ENCODE results near the gene GIPC1.

The GIPC1 gene

DNA sequence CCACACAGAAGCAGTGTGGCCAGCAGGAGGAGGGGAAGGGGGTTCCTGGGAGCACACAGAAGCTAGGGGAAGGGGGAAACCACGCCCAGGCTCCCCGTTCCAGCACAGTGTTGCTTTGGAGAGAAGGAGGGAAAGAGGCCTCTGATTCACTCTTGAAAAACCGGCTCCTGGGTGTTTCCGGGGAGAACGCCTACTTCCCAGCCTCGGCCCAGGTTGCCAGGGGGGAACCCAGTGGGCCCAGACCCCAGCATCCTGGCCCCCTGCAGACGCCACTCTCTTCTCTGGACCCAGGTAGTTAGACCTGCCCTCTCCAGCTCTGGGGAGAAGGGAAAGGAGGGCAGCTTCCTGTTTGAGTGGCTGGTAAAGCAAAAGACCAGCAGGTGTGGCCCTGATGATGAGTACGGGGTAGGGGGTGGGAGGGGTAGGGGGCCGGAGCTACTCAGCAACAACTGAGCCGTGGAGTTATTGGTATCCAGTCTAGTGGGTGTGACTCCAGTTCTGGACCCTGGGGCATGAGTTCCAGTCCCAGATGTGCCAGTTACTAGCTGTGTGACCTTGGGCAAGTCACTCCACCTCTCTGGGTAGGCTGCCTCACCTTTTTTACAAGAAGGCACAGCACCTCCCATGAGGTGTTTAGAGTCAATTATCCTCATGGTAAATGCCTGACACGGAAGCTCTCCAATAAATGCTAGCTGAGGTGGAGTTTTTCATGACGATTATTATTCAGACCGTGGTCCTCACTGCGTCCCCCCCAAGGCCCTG is 836 bp downstream of the GIPC1 start:
- no peak for DNase-seq

GRCh38 chr19:14494411-14494810 is 1.5 kb downstream of the GIPC1 start:
- no peak for DNase-seq

DNA sequence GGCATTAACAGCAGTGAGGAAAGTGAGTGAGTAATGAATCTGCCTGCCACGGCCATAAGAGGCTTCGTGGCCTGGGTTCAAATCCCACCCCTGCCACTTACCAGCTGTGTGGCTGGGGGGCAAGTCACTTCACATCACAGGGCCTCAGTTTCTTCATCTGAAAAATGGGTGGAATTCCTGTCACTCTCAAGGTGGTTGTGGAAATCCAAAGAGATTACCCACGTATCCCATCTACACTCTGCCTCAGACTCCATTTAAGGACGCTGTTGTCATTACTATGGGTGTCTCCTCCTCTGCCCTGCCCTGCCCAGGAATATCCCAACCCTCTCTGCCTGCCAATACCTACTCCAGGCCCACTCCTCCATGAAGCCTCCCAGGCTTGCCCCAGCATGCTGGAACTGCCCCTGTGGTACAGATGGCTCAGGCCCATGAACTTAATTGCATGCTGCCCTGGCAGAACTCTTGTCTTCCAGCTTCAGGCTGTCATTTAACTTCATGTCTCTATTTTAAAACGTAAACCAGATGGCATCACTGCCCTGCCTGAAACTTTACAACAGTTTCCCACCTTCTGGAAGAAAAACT is 3.1 kb downstream of the GIPC1 start:
- no peak for DNase-seq

GRCh38 chr19:14487370-14488125 is 8.4 kb downstream of the GIPC1 start:
- DNase-seq = no peak

- DNase-seq = no peak
These were observed 13.6 kb downstream of the GIPC1 start for GRCh38 chr19:14482172-14482941.

DNA sequence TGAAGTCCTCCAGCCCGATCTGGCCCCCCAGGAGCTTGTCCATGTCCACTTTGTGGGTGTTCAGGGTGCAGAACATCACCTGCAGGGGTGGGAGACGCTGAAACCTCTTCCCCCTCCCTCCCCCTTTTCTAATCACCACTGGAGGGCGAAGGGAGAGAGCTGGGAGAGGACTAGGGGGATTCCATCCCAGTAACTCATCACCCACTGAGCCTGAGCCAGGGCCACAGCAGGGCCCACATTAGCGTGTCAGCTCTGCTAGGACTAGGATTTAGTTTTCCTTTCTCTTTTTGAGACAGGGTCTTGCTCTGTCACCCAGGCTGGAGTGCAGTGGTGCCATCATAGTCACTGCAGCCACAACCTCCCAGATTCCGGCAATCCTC is 15.2 kb downstream of the GIPC1 start:
- no peak for DNase-seq

DNA sequence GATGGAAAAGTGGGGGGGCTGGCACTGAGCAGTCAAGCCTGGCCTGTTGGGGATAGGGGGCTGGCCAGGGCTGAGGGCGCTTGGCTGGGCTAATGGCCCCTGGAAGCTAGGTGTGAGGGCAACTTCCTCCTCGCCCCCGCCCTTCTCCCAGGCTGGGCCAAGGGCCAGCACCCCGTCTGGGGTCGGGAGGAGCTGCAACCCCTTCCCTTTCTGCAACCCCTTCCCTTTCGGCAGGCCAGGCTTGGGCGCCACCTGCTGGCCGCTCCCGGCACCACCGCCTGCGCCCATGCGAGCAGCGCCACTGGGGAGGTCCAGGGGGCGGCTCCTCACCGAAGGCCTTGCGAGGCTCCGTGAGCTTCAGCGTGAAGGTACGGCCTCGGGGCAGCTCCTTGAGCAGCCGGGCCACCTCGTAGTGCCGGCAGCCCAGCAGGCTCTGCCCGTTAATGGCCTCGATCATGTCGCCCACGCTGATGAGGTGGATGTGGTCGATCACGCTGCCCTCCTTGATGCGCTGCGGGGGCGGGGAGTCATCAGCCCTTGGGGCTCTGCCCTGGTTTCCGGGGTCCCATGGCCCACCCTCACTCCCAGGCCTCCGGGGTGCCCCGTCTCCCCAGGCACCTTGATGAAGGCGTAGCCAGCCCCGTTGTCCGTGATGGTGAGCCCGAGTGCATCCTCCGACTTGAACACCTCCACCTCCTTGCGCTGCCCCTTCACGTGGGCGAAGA is 15.8 kb downstream of the GIPC1 start:
- peak in 2 of 14 donors; percentile 12 to 26 for DNase-seq

GRCh38 chr19:14479309-14479974 is 16.5 kb downstream of the GIPC1 start:
- DNase-seq = no peak

DNA sequence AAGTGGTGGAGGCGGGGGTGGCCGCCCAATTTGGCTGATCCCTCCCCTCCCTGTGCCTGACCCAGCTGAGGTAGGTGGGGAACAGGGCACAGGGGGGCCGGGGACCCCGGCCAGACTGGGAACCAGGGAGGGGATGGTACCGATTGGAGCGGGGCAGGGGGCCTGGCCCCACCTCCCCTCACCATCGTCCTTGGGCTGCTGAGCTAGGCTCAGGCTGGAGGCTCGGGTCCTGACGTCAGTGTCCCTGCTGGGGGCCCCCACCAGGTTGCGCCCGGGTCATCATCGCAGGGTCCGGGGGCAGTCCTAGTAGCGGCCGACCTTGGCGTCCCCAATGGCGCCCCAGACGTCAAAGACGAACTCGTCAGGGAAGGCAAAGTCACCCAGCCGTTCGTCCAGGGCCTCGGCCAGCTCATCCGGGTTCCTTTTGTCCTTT is 17.8 kb downstream of the GIPC1 start:
- no peak for DNase-seq

- DNase-seq = no peak
These were observed 18.4 kb downstream of the GIPC1 start for GRCh38 chr19:14477418-14478112.

- no peak for DNase-seq
These were observed 19.1 kb downstream of the GIPC1 start for GRCh38 chr19:14476673-14477401.

- DNase-seq = no peak
These were observed 19.6 kb downstream of the GIPC1 start for GRCh38 chr19:14476327-14476672.

DNA sequence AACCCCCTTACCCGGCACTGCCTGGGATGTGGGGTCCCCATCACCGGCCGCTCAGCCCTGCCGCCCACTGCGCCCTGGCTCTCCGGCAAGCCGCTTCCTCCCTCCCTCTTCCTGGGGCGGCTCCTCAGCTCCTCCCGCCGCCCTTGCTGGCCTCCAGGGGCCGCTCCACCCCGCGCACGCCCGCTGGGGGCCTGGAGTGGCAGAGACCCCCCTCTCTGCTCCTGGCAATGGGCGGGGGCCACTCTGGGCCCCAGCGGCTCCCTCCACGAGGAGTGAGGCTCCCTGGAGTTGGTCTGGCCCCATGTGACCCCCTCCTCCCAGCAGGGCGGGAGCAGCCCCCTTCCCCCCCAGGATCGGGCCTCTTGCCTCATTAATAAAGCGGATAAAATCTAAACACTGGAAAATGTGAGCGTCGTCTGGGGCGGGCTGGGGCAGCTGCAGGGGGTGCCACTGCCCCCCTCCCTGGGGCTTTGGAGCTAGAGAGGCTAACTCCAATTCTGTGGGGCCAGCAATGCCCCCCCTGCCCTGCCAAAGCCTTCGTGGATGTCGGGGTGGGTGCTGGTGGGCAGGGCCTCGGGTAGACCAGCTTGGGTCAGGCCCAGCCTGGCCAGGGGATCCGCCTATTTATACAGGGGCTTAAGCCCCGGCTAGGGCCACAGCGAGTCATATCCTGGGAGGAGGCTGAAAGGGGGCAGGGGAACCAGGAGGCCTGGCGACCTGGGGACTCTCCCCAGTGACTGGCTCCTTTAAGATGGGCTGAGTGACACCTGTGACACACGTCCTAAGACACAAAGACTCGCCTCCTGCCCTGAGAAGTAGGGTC is 20.5 kb downstream of the GIPC1 start, which contains the start of gene PTGER1:
TSS of gene PTGER1 (minus strand) at position 104 of the 823 bp plus-strand sequence. CDS start 1,034 bp downstream, outside the sequence.
- no peak for DNase-seq

DNA sequence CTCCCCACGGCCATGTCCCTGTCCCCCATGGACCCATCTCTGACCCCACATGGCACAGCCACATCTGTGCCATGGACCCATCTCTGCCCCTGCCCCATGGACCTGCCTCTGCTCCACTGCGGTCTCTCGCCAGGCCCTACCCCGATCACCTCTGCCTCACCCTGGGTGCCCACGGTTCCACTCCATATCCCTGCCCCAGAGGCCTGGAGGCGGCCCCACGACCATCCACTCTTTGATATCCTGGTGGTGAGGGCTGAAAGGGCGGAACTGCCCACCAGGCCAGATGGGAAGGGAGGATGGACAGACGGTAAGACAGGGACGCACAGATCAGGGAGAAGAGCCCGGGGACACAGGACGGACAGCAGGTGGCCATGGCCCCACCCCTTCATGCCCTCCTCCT is 21.1 kb downstream of the GIPC1 start:
- no peak for DNase-seq

DNA sequence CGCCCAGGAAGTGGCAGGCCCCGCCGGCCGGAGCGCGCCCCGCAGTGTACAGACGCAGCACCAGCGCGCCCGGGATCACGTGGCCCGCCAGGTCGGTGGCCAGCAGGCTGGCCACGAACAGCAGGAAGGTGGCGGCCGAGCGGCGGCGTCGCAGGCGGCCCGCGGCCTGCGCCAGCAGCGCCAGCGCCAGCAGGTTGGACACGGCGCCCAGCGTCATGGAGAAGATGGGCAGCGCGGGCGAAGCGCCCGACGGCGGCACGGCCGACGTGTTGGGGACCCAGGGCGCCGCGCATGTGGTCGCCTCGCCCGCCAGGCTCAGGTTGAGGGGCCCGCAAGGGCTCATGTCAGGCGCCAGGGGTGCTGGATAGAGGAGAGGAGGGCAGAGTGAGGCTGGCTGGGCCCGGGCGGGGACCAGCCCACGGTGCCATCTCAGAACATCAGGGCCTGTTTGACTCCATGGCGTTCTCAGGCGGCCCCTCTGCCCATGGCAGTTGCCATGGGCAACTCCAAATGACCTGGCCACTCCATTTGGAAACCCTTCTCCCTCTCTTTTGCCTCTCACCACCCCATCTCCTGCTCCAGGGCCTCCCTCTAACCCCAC is 21.8 kb downstream of the GIPC1 start:
- DNase-seq = peak in 2 of 14 donors; percentile 18 to 23

DNA sequence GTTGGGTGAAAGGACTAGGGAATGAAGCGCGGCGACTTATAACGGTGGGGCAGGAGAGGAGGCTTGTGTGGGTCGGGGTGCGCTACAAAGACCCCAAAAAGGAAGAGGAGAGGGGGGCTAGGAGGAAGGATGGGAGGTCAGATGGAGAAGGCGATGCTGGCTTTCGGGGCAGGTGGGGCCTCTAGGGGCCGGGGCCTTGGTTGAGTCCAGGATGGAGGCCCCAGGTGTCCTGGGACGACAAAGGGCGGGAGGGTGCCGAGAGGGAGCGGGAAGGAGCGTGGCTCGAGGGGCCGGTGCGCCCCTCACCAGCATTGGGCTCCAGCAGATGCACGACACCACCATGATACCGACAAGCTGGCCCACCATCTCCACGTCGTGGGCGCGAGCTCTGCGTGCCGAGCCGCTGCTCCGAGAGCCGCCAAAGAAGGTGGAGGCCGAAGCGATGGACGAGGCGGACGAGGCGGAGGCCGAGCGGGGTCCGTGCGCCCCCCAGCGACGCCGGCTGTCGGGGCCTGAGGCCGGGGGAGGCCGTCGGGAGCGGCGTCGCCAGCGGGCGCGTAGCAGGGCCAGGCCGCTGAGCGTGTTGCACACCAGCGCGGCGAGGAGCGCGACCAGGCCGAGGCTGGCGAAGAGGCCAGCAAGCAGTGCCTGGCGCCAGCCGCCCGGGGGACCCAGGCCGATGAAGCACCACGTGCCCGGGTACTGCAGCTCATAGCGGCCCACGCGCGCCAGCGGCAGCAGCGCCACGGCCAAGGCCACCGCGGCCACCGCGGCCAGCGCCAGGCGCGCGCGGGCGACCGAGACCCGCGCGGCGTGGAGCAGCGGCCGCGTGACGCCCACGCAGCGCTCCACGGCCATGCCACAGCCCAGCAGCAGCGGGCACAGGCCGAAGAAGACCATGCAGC is 22.6 kb downstream of the GIPC1 start:
- DNase-seq = peak in 2 of 14 donors; percentile 18 to 23

DNA sequence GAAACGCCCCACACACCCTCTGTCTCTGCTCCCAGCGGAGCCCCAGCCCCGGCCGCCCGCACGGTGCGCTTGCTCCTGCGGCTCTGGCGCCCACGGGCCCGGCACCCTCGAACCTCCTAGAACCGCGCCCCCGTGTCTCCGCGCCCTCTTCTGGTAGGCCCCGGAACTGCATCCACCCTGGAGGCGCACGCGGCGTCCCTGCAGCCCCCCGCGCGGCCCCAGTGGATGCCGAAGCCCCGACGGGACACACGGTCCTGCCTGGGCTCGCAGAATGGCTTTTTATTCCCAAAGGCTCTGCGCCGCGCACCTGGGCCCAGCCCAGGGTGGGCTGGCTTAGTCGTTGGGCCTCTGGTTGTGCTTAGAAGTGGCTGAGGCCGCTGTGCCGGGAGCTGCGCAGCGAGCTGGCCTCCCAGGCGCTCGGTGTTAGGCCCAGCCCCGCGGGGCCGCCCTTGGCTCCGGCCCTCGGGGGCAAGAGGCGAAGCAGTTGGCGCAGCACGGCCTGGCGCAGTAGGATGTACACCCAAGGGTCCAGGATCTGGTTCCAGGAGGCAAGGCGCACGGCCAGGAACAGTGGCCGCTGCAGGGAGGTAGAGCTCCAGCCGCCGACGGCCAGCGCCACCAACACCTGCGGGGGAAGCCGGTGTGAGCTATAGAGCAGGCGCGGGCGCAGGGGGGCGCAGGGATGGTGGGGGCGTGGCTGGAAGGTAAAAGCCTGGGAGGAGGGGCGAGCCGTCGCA is 23.6 kb downstream of the GIPC1 start:
- DNase-seq = peak in 10 of 14 donors; percentile 10 to 61 (median 28)
